DMS53 treated with DMSO at 0.1 percent for 48 hours (cell line): ENCODE data around the gene MARS1.

ENCODE experiments used
- DNase-seq: peaks from one replicate; lab custom pipeline; 2025; ENCODE audit not compliant: unreplicated experiment; lab: John Stamatoyannopoulos, UW

The MARS1 gene

DNA sequence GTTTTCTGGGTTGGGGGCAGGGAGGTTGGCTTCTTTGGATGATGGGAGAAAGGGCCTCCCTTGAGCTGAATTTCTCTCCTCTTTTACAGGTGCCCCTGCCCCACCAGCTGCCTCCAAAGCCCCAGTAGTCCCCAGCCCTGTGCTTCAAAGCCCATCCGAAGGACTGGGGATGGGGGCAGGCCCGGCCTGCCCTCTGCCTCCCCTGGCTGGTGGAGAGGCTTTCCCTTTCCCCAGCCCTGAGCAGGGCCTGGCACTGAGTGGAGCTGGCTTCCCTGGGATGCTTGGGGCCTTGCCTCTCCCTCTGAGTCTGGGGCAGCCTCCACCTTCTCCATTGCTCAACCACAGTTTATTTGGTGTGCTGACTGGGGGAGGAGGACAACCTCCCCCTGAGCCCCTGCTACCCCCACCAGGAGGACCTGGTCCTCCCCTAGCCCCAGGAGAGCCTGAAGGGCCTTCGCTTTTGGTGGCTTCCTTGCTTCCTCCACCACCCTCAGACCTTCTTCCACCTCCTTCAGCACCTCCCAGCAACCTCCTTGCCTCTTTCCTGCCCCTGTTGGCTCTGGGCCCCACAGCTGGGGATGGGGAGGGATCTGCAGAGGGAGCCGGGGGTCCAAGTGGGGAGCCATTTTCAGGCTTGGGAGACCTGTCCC lies 38.7 kb downstream of the MARS1 start:
- DNase-seq: no peak

DNA sequence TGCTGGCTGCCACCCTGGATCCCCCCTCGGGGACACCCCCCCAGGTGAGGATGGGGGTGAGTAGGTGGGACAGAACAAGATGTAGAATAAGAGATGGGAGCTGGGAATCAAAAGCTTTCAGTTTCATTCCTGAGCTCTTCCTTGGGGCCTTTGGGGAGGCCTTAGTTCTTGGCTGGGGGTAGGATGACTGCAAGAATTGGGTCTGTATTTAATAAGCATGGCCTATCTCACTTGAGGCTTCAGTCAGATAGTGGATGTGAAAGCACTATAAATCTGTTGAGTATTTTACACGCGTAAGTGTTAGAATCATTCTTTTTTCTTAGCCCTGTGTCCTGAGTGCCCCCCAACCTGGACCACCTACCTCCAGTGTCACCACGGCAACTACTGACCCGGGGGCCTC lies 39.3 kb downstream of the MARS1 start:
- DNase-seq: no peak

DNA sequence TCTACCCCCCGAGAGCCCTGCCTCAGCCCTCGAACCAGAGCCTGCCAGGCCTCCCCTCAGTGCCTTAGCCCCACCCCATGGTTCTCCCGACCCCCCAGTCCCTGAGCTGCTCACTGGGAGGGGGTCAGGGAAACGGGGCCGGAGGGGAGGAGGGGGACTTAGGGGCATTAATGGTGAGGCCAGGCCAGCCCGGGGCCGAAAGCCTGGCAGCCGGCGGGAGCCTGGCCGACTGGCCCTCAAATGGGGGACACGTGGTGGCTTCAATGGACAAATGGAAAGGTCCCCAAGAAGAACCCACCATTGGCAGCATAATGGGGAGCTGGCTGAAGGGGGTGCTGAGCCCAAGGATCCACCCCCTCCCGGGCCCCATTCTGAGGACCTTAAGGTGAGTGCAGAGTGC lies 40.3 kb downstream of the MARS1 start:
- DNase-seq: no peak

DNA sequence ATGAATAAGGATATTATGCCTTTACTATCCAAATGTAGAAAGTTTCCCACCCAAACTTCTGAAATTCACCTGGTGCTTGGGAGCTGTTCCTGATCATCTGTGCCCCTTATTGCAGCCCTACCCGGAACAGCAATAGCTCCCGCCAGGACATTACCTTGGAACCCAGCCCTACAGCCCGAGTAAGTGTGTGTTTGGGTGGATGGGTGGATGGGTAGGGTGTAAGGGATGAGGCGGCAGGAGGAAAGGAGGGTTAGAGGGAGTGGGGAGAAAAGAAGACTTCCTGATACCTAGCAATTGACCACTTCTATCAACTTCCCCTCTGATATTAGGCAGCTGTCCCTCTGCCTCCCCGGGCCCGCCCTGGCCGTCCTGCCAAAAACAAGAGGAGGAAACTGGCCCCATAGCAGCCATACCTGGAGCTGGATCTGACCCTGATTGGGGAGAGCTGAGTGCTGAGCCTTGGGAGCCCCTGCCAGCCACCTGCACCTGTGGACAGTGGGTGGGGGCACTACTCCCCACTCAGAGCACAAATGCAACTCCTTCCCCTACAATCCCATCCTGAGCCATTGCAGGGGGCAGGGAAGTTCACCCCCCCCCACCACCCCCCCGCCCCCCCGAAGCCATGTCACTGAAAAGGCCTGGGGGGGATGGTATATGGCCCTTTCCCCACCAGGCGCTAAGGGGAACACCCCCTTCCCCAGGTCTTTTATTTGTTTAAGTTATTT lies 41.1 kb downstream of the MARS1 start:
- DNase-seq: no peak

DNA sequence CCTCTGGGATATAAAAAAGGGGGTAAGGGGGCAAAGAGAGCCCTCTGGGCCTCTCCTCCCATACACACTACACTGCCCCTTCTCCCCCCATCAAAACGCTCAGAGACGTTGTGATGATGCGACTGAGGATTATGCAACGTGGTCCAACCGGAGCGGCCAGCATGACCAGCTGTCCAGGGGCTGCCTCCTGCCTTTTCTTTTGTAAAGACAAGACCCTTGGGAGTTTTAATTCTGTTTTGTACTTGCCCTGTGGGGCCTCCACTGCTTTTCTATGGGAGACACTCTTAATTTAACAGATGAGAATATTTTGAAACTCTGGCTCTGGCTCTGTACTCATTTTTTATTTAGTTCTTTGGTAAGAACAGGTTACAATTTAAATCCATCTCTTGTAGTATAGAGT lies 42.0 kb downstream of the MARS1 start:
- DNase-seq: no peak

DNA sequence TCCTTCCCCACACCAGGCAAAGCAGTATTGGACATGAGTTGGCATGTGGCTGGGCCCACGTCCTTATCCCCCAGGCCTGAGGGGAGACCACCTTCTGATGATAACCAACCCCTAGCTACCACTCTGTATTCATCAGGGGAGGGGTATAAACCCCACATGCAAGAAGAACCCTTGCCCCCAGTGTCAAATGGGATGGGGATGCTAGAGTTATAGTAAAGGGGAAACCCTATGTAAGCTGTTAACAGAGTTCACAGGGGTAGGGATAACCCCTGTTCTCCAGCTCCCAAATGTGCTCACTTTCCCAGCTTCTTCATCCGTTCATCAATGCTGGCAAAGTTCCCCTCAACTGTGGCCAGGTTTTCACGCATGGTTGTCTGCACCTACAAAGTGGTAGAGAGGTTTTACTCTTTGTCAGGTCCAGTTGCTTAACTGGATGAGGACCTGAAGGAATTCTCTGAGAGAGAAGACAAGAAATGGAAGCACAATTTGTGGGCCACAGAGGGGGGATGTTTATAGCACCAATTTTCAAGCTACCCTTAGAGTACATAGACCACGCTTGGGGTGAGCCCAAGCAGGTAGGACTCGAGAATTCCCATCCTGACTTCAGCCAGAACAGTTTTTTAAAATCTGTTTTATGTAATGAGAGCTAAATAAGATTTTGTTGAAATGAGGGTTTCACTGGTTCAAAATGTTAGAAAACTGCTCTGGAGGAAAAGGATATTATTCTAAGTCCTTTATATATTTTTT lies 42.7 kb downstream of the MARS1 start:
- DNase-seq: no peak

DNA sequence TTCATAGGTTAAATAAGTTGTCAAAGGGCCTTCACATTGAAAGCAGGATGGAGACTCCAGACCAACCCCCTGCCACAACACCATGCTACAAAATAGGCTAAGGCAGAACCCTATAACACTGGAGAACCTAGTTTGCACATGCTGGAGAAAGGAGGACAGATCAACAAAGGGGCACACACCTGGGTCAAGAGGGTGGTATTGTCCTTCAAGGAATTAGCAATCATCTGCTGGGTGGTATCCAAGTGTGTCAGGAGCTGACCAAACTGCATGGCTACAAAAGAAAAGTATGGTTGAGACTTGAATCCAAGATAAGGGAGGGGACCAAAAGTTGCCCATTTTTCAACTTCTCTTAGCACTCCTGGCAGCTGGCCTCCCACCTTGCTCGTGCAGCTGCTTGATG lies 44.0 kb downstream of the MARS1 start:
- DNase-seq: no peak

DNA sequence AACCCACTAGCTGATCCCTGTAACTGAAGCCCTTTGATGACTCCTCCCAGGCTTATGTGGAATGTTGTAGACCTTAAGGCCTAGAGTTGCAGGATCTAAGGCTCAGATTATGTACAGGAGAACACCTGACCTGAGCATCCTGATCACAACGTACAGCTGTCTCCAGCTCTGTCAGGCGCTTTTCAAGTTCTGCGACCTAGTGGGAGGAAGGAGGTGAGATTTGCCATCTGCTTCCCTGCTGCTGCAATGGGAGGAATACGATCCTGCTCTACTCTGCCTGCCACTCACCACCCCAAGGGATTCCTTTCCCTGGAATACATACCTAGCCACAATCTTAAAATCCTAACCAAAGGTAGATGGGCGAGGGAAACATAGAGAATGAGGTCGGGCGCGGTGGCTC lies 45.2 kb downstream of the MARS1 start:
- no peak for DNase-seq

DNA sequence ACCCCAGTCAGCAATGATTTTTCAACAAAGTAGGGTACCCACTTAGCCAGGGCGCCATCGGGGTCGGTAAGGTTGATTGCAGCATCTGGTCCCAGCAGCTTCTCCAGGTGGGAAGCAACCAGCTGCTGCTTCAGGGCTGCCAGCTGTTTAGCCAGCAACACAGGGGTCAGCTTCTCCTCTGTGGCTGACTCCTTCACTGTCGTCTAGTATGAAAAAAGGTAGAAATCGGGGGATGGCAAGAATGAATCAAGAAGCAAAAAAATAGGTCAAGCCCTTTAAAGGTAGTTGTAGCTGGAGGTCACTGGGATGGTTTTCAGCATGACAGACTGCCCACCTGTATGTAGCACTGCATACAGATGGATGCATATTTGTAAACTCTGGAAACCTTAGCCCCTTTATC lies 46.4 kb downstream of the MARS1 start:
- no peak for DNase-seq

DNA sequence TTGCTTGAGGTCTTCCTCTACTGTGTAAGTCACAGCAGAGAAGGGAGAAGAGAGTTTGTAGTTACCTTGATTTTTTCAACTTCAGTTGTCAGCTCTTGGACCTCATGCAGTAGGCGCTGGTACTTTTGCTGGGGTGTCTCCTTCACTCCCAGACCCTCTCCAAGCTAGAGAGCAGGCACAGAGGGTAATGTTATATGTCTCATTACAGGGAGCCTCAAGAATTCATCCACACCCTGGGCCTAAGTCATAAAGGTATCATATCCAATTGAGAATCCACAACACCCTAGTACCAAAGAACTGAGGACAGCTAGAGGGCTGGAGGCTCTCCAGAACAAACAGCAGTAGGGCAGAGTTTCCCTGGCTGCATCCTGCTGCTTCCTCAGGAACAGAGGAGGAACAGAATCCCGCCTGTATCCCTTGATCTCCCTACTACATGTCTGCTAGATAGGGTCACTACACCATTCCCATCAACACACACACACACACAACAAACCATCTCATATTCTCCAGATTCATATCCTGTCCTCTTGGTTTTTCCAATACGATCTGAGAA lies 47.2 kb downstream of the MARS1 start:
- no peak for DNase-seq

DNA sequence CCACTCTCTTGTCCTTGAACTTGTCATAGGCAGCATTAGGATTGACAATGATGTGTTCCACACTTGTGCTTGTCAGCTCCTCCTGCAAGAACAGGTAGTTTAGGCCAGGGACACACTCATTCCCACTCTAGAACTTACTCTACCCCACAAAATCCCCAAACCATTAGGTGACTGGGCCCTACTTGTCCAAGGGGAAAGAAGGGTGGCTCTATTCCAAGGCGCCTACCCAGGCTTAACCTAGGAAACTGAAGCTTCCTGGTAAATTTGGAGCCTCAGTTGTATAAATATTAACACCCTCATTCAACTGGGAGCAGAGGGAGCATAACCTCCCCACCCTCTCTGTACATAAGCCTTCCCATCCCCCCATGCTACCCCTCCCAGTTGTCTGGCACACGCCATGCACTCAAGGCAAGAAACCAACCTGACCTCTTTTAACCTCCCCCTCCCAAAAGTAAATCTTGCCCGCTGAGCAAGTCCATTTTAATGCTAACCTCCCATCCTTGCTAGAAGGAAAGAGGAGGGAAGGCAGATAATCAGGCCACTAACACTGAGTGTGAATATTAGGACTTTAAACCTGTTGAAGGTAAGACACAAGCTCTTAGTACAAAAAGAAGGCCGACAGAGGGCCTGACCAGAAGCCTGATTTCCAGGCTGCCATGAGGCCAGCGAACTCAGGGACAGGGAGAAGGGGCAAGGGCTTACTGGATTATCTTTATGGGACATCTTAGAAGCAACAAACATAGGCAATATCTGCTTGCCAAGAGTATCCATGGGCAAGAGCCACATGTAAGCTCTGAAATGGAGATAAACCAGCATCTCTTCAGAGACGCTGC lies 48.1 kb downstream of the MARS1 start:
- no peak for DNase-seq

DNA sequence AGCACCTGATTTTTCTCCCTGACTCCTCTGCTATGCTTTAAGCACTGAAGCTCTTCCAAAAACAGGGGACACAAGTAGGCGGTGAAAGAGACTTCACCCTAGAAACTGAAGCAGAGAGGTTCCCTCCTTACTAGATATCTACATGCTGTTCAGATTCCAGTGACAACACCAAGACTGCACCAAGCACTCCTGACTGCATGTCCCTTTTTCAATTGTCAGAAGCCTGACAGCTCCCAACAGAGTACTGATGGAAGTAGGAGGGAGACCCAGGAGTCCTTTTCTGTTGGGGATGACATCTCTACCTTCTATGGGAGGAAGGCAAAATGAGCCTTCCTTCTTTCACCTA lies 48.7 kb downstream of the MARS1 start:
- no peak for DNase-seq

DNA sequence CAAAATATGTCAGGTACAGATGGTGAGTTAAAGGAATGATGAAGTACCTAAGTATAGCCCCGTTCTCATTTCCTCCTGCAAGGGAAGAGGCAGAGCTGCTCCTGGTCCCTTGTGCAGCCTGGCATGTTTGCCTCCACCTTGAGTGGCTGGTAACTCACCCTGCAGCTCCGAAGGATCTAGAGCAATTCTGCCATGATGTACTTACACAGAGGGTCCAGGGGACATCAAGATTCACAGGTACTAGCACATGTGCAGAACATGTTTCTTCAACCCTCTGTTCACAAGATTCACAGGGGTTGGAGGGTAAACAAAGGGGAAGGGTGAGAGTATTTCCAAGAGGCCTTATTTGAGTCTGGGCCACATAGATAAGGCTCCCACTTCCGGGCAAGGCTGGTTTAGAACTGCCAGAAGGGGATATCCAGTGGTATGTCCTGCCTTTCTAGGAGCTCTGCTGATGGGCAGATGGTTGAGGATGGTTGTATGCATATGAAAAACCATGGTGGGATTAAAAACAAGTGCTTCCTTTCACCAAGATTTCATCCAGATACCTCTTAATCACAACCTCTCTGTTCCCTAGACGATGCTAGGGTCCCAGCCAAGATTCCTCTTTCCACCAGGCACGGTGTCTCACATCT lies 51.4 kb downstream of the MARS1 start:
- no peak for DNase-seq

DNA sequence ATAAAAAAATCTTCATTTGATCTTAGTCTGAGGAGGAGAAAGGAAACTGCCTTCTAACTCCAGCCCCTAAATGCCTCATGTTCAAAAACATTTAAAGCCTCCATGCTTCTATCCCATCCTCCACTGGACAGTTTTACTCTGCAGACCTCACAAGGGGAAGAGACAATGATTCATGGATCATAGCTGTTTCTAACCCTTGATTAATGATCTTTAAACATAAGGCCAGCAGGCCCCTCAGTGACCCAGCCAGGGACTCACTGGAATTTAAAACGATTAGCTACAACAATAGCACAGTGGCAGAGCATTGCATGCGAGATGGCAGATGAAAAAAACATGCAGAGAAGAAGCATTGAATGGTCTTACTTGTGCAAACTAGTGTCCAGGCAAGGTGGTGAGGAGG lies 53.1 kb downstream of the MARS1 start:
- DNase-seq: no peak

DNA sequence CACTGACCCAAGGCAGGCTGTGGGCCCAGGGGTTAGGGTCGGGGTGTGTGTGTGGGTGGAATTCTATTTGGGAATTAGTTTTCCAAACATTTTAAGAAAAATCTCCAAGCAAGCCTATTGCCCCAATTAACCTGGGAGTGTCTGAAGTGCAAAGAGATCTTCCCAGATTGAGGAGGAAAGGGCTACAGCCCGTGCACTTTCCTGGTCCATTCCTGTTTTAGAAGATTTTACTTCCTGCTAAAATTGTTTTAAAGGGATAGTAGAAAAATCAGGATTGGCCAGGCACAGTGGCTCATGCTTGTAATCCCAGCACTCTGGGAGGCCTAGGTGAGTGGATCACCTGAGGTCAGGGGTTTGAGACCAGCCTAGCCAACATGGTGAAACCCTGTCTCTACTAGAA lies 53.8 kb downstream of the MARS1 start:
- no peak for DNase-seq

DNA sequence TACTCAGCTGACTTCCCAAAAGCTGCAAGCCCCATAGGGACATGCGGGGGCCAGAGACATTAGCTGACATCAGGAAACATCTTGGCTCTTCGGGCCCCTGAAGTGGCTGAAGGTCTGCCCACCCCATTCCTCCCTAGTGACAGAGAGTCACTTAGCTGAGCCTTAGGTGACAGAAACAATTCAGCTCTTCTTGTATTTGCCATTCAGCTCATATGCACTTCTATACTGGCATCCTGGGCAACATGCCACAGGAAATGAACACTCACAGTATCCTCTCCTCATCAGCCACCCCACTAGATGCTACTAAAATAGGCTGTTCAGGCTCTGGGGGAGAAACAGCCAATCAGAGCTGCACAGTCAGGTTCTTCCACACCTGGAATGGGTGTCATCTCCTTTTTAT lies 55.7 kb downstream of the MARS1 start:
- DNase-seq: no peak

DNA sequence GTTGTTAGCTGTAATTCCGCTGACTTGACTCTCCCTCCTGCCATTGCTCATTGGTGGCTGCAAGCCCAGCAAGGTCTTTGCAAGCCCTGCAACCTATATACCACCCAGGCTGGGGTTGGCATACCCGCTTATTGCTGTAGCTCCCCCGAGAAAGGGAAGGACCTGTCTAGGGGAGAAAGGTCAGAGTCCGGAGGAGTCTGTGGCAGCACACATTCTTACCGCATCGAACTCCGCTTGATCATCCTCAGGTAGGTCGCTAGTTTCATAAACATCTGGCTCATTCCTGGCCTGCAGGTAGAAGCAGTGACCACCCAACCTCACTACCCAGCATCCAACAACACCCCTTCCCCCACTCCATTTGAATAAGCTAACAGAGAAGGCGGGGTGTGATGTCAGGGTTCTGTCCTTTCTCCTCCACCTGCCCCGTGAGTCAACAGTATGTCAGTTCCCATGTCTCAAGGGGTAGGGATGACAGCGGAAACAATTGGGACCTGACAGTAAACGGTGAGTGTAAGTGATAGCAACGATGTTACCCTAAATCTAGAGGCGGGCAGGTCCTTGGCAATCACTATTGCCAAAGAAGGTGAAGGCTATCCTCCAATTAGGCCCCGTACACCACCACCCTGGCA lies 58.1 kb downstream of the MARS1 start:
- DNase-seq: peak; percentile 63

DNA sequence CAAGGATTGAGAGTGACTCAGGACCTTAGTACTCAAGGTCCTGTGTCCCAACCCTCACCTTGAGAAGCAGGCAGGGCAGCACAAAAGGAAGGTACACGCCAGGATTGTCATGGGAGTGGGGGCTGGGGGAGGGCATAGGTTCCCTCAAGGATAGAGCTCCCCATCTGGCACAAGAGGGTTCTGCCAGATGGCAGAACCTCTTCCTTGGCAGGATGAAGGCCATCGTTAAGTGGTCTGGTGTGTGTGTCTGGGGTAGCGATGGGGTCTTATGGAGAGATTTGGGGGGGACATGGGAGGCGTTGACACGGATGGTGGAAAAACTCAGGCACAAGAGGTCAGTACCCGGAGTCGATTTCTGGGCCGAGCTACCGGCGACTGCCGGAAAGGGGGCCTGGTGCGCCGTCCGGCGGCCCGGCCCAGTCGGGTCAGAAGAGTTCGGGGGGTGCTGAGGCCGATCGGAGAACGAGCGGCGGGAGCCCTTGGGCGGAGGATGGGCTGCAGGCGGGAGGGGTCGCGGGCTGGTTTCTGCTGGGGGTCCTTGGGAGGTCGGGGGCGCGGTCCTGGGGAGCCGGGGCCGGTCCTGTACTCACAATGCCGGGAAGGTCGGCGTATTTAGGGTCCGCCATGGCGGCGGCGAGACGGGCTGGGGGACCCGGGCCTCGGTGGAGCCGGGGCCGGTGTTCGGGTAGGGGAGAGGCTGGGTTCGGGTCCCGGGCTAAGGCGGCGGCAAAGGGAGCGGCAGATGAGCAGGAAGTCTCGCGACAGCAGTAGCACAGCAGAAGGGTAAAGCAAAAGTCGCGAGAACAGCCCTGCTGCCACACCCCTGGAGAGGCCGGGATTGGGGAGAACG lies 58.8 kb downstream of the MARS1 start, which contains the start of gene DCTN2:
DCTN2 (minus strand) TSS at position 755 of the 850 bp plus-strand sequence; CDS start at position 626, 129 bp downstream.
- peak; percentile 99 for DNase-seq
